H9 (cell line): ENCODE measurements around the gene PDZD7. TPM values are rescaled to one million over a fixed set of nuclear protein-coding genes. Genes with fewer than 3 reads are reported as not detected.

Experiments used
- DNase-seq: peaks from one replicate; pipeline ENCODE4 v3.0.0-alpha.2; 2017
- H2AFZ ChIP-seq: one replicate; pipeline ENCODE4 v1.6.1; 2013; ENCODE audit warnings: mild to moderate bottlenecking, low read length, control low read depth, moderate library complexity
- H2AK5ac ChIP-seq: 2 replicates; pipeline ENCODE4 v1.6.1; 2013; ENCODE audit warnings: low read length, control low read depth, mixed read lengths; ENCODE audit not compliant: insufficient read length
- H2BK120ac ChIP-seq: one replicate; pipeline ENCODE4 v1.6.1; 2013; ENCODE audit warnings: low read depth, mild to moderate bottlenecking, low read length, control low read depth, inconsistent platforms; ENCODE audit not compliant: poor library complexity, severe bottlenecking
- H2BK12ac ChIP-seq: 2 replicates; pipeline ENCODE4 v1.6.1; 2013; ENCODE audit warnings: low read length, control low read depth, mixed read lengths, low read depth; ENCODE audit not compliant: insufficient read length
- H2BK15ac ChIP-seq: 2 replicates; pipeline ENCODE4 v1.6.1; 2013; ENCODE audit warnings: low read depth, low read length, control low read depth
- H2BK20ac ChIP-seq: one replicate; pipeline ENCODE4 v1.6.1; 2013; ENCODE audit warnings: low read depth, mild to moderate bottlenecking, low read length, control low read depth, inconsistent platforms; ENCODE audit not compliant: poor library complexity, severe bottlenecking
- H2BK5ac ChIP-seq: 2 replicates; pipeline ENCODE4 v1.6.1; 2013; ENCODE audit warnings: low read length, control low read depth, mixed read lengths; ENCODE audit not compliant: insufficient read length
- H3K14ac ChIP-seq: 2 replicates; pipeline ENCODE4 v1.6.1; 2013; ENCODE audit warnings: low read length, control low read depth; ENCODE audit not compliant: insufficient read depth
- H3K18ac ChIP-seq: 2 replicates; pipeline ENCODE4 v1.6.1; 2013; ENCODE audit warnings: low read depth, mild to moderate bottlenecking, mixed read lengths, low read length, control low read depth; ENCODE audit not compliant: insufficient read length
- H3K23ac ChIP-seq: 2 replicates; pipeline ENCODE4 v1.6.1; 2013; ENCODE audit warnings: low read length, control low read depth, mixed read lengths, low read depth; ENCODE audit not compliant: insufficient read length
- H3K23me2 ChIP-seq: 2 replicates; pipeline ENCODE4 v1.6.1; 2013; ENCODE audit warnings: low read depth, mild to moderate bottlenecking, mixed read lengths, low read length, control low read depth; ENCODE audit not compliant: insufficient read length, poor library complexity, severe bottlenecking
- H3K27ac ChIP-seq: 2 replicates; pipeline ENCODE4 v1.5.1; 2013; ENCODE audit warnings: low read length, control low read depth, mixed read lengths, low read depth; ENCODE audit not compliant: insufficient read length
- H3K27me3 ChIP-seq: 2 replicates; pipeline ENCODE4 v1.6.1; 2013; ENCODE audit warnings: low read length, control low read depth, inconsistent platforms; ENCODE audit not compliant: insufficient read depth
- H3K4ac ChIP-seq: 2 replicates; pipeline ENCODE4 v1.6.1; 2013; ENCODE audit warnings: low read depth, mild to moderate bottlenecking, control low read depth, inconsistent platforms, low read length, moderate library complexity
- H3K4me1 ChIP-seq: 2 replicates; pipeline ENCODE4 v1.6.1; 2013; ENCODE audit warnings: low read length, control low read depth, inconsistent platforms; ENCODE audit not compliant: insufficient read depth
- H3K4me2 ChIP-seq: 2 replicates; pipeline ENCODE4 v1.6.1; 2013; ENCODE audit warnings: low read length, control low read depth, mixed read lengths; ENCODE audit not compliant: insufficient read length, insufficient read depth
- H3K56ac ChIP-seq: 2 replicates; pipeline ENCODE4 v1.6.1; 2013; ENCODE audit warnings: low read depth, mild to moderate bottlenecking, mixed read lengths, low read length, control low read depth; ENCODE audit not compliant: insufficient read length
- H3K79me1 ChIP-seq: 2 replicates; pipeline ENCODE4 v1.6.1; 2013; ENCODE audit warnings: low read depth, mild to moderate bottlenecking, moderate library complexity, low read length, control low read depth, inconsistent platforms; ENCODE audit not compliant: insufficient read depth, poor library complexity, severe bottlenecking
- H3K79me2 ChIP-seq: 2 replicates; pipeline ENCODE4 v1.6.1; 2013; ENCODE audit warnings: low read length, control low read depth, inconsistent platforms; ENCODE audit not compliant: insufficient read depth
- H3K9ac ChIP-seq: 2 replicates; pipeline ENCODE4 v1.6.1; 2013; ENCODE audit warnings: low read length, control low read depth, mixed read lengths; ENCODE audit not compliant: insufficient read length; ENCODE audit errors: extremely low read depth
- H3K9me3 ChIP-seq: one replicate; pipeline ENCODE4 v1.6.1; 2013; ENCODE audit warnings: low read depth, low read length, inconsistent platforms; ENCODE audit not compliant: control insufficient read depth
- H3T11ph ChIP-seq: one replicate; pipeline ENCODE4 v1.6.1; 2013; ENCODE audit warnings: mild to moderate bottlenecking, low read length, control low read depth, inconsistent platforms
- H4K20me1 ChIP-seq: one replicate; pipeline ENCODE4 v1.6.1; 2013; ENCODE audit not compliant: control insufficient read depth, insufficient read length, insufficient read depth
- H4K5ac ChIP-seq: 2 replicates; pipeline ENCODE4 v1.6.1; 2013; ENCODE audit warnings: low read depth, mild to moderate bottlenecking, mixed read lengths, low read length, control low read depth; ENCODE audit not compliant: insufficient read length
- H4K8ac ChIP-seq: replicated peaks from 2 replicates; pipeline ENCODE4 v1.6.1; 2013; ENCODE audit warnings: low read length, control low read depth, mixed read lengths, low read depth; ENCODE audit not compliant: insufficient read length
- H4K91ac ChIP-seq: 2 replicates; pipeline ENCODE4 v1.6.1; 2013; ENCODE audit warnings: low read depth, mild to moderate bottlenecking, moderate library complexity, mixed read lengths, low read length, control low read depth; ENCODE audit not compliant: insufficient read length
- H3K27ac Mint-ChIP-seq, 3 experiments: 2 replicates in 2 of 3; 3 replicates in 1 of 3; pipeline ENCODE4 v1.8.0; 2020 to 2021; ENCODE audit warnings: mixed read lengths in 3 of 3, mild to moderate bottlenecking in 1 of 3, moderate library complexity in 1 of 3
- H3K27me3 Mint-ChIP-seq: 2 replicates; pipeline ENCODE4 v1.8.0; 2021; ENCODE audit warnings: low read depth, mild to moderate bottlenecking, moderate library complexity, mixed read lengths
- H3K36me3 Mint-ChIP-seq, 3 experiments: 2 replicates in 2 of 3; 3 replicates in 1 of 3; pipeline ENCODE4 v1.8.0; 2020 to 2021; ENCODE audit warnings: low read depth in 3 of 3, mixed read lengths in 3 of 3; ENCODE audit not compliant: insufficient read depth in 1 of 3
- H3K4me1 Mint-ChIP-seq, 2 experiments: 2 replicates each; pipeline ENCODE4 v1.8.0; 2020; ENCODE audit warnings: mixed read lengths in 2 of 2
- H3K4me3 Mint-ChIP-seq, 2 experiments: 2 replicates in 1 of 2; 3 replicates in 1 of 2; pipeline ENCODE4 v1.8.0; 2020 to 2021; ENCODE audit warnings: mild to moderate bottlenecking in 2 of 2, mixed read lengths in 2 of 2, moderate library complexity in 1 of 2
- H3K9me3 Mint-ChIP-seq, 2 experiments: 2 replicates in 1 of 2; 3 replicates in 1 of 2; pipeline ENCODE4 v1.8.0; 2020; ENCODE audit warnings: mild to moderate bottlenecking in 2 of 2, mixed read lengths in 2 of 2, moderate library complexity in 1 of 2
- CTCF ChIP-seq: fragments of 200-600 bp; sonication (generic); conservative IDR thresholded peaks from 3 replicates; pipeline ENCODE4 v1.8.0; 2021; ENCODE audit warnings: antibody characterized with exemption, mild to moderate bottlenecking
- WGBS: extraction: QIAGEN DNeasy Blood & Tissue Kit; methylation state at CpG from one replicate; pipeline ENCODE4 v1.1.7; 2013; ENCODE audit warnings: missing lambda C conversion rate, low lambda C conversion rate, mixed read lengths; ENCODE audit not compliant: insufficient read length; ENCODE audit errors: extremely low coverage; 5-methylcytosine and 5-hydroxymethylcytosine counted together
- total RNA-seq: library from RNA; stranded (reverse); gene quantifications from 2 replicates; pipeline ENCODE4 v1.2.1, GENCODE V29; 2021

Gene PDZD7
- total RNA-seq, 1 experiment from 2014 or later = 2.0 TPM

GRCh38 chr10:101032637-101033224 is 1.8 kb upstream of the PDZD7 start:
- Mint-ChIP-seq H3K36me3 (no peaks in the 10 kb centered on the region), H3K27me3 (peaks cover 78% of the 10 kb centered on the region), H3K4me1 (peaks cover 27 to 37% of the 10 kb centered on the region in 2 experiments), H3K27ac (no peak overlapping the region), H3K9me3 (no peaks in the 10 kb centered on the region; a peak in 1 of 5 replicates), H3K4me3 (peak overlapping the region; percentile 59 to 75)
- no peak for TF ChIP-seq CTCF
- H3K9ac ChIP-seq = no peak overlapping the region
- H2BK15ac ChIP-seq = no peak overlapping the region
- no peak overlapping the region for H3T11ph ChIP-seq
- no peak overlapping the region for H2BK5ac ChIP-seq
- no peaks in the 10 kb centered on the region for H3K9me3 ChIP-seq
- no peak overlapping the region for H3K23ac ChIP-seq
- no peak overlapping the region for H3K4ac ChIP-seq
- no peak overlapping the region for H4K91ac ChIP-seq
- no peak overlapping the region for H3K56ac ChIP-seq
- H3K23me2 ChIP-seq = peaks cover 13% of the 10 kb centered on the region
- no peak overlapping the region for H2AFZ ChIP-seq
- no peak overlapping the region for H3K14ac ChIP-seq
- peak overlapping the region; percentile 74 for H3K4me2 ChIP-seq
- no peak overlapping the region for H2AK5ac ChIP-seq
- H2BK12ac ChIP-seq = no peak overlapping the region
- no peak overlapping the region for H3K27ac ChIP-seq
- WGBS = no CpG with 5 or more reads among the region's 6 CpGs
- no peak overlapping the region for H4K5ac ChIP-seq
- no peak overlapping the region for H3K18ac ChIP-seq
- H3K79me1 ChIP-seq = no peaks in the 10 kb centered on the region
- no peaks in the 10 kb centered on the region for H4K20me1 ChIP-seq
- H3K27me3 ChIP-seq = peaks cover 4% of the 10 kb centered on the region; the same call in 1 of the 2 replicates
- no peak for DNase-seq
- no peak overlapping the region for H4K8ac ChIP-seq
- H3K4me1 ChIP-seq = 0 out of 2 replicates have a peak, but pooled peaks cover 4% of the 10 kb centered on the region
- no peak overlapping the region for H2BK20ac ChIP-seq
- no peaks in the 10 kb centered on the region for H3K79me2 ChIP-seq
- no peak overlapping the region for H2BK120ac ChIP-seq
